ENCODE results near the gene SLC38A5. TPM values are rescaled to one million over a fixed set of nuclear protein-coding genes. Genes with fewer than 3 reads are reported as not detected.

SLC38A5 gene
- total RNA-seq, 1 donor from 2014 or later, result 86.3 TPM

DNA sequence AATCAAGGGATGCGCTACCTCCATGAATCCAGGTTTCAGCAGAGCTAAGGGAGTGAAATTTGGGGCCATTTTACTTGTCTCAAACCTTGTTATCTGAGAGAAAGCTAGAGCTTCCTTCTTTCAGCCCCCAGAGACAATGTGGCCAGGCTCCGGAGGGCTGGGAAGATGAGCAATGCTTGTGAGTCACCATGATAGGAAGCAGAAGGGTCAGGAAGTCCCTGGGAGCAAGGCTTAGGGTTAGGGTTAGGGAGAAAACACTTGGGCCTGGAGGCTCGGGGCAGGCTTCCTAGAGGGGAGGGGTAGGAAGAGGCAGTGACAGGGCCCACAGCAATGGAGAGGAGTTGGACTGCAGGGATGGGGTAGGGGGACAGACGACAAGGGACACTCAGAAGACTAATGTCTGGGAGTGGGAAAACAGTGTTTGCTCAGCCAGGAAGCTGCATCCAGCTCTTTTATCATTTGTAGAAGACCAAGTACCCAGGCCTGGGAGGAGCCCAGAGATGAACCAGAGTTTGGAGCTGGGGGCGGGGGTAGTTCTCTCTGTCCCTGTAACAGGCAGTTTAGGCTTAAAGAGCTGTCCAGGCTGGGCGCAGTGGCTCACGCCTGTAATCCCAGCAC, 22.3 kb upstream of the SLC38A5 start:
- intact Hi-C loops (cut with micrococcal nuclease), result no loop called here

DNA sequence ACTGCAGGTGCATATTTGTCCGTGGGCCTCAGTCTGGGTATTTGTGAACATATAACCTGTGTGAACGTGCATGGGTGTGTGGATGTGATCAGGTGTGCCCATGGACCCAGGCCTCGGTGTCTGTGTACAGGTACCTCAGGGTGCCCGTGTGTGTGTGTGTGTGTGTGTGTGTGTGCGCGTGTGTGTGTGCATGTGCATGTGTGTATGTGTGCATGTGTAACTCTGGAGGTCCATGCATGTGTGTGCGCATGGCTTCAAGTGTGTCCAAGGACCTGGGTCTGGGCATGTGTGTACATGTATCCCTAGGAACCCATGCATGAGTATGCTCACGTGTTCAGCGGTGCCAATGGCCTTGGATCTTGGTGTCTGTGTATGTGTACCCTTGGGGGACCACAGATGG, 21.7 kb upstream of the SLC38A5 start:
- intact Hi-C loops (cut with micrococcal nuclease), result no loop called here

DNA sequence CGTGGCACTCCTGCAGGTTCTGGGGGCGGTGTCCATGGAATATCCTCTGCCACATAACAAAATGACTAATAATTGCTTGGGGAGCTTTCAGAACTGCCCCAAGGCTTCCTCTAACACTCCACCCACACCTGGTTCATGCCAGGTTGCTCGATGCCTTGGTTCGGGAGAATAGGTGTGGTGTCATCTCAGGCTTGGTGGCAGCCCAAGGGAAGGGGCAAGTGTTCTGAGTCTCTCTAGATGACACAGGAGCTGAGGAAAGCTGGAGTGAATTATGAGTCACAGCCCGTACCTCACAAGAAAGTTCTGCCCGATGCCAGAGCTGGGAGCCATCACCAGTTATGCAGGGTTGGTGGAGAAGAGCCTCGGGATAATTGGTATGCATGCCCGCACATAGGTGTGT, 20.6 kb upstream of the SLC38A5 start:
- intact Hi-C loops (cut with micrococcal nuclease), result no loop called here

DNA sequence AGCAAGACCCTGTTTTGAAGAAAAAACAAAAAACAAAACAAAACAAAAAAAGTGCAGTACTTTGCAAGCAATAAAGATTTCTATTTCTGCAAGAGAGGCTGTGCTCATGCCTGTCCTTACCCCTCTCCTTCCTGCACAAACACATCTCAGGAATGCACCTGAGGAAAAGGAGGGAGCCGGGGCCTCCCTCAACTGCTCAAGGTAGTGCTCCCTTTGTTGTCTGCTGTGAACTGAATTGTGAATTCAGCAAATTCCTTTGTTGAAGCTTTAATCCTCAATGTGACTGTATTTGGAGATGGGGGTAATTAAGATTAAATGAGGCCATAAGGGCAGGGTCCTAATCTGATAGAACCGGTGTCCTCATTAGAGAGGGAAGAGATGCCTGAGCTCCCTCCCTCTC, 19.8 kb upstream of the SLC38A5 start:
- intact Hi-C loops (cut with micrococcal nuclease), result no loop called here

DNA sequence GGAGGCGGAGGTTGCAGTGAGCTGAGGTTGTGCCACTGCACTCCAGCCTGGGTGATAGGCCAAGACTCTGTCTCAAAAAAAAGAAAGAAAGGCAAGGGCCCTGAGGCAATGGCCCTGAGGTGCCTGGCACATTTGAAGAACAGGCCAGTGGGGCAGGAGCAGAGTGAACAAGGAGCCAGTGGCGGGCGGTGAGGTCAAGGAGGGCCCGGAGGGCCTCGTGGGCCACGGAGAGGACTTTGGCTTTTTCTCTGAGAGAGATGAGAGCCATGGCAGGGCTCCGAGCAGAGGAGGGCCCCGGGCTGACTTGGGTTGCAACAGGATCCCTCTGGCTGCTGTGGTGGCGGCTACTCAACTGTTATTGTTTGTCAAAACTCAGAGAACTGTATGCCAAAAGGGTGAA, 19.2 kb upstream of the SLC38A5 start:
- intact Hi-C loops (cut with micrococcal nuclease), result no loop called here

DNA sequence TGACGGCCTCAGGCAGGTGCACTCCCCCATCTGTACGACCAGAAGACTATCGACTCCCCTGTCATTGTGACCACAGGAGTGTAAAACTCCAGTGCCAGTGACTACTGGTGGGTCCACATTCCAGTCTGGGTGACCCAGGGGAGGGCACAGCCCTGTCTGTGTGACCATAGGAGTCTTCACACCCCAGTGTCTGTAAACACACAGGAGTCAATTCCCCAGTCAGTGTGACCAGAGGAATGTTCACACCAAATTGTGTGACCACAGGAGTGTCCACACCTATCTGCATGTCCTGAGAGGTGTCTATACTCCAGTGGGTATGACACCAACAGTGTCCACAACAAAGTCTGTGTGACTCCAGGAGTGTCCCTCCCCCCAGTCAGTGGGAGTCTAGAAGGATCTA, 18.0 kb upstream of the SLC38A5 start:
- intact Hi-C loops (cut with micrococcal nuclease), result no loop called here

DNA sequence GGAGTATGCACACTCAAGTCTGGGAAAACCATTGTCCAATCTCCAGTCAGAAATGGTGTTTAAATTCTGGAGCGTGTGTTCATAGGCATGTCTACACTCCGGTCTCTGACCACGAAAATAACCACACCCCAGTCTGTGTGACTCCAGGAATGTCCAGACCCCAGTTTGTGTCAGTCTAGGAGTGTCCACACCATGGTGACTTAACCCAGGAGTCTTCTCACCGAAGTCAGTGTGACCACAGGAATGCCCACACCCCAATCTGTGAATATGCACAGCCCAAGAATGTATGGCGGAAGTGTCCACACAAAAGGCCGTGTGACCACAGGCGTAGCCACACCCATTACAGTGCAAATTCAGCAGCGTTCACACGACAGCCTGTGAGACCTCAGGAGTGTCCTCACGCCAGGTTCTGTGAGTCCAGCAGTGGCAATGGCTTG, 17.3 kb upstream of the SLC38A5 start:
- intact Hi-C loops (cut with micrococcal nuclease), result no loop called here

DNA sequence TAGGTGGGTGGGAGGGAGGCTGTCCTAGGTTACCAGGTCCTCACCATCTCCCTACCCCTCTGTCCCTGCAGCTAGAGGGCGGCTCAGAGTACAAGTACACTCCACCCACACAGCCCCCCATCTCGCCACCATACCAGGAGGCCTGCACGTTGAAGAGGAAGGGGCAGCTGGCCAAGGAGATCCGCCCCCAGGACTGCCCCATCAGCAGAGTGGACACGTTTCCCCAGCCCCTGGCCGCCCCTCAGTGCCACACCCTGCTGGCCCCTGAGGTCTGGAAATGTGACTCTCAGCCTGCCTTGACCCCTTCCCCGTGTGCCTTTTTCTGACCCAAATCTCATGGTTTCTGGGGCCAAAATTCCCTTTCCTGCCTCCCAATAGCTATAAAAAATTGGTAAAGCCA, 12.5 kb upstream of the SLC38A5 start:
- intact Hi-C loops (cut with micrococcal nuclease), result no loop called here

DNA sequence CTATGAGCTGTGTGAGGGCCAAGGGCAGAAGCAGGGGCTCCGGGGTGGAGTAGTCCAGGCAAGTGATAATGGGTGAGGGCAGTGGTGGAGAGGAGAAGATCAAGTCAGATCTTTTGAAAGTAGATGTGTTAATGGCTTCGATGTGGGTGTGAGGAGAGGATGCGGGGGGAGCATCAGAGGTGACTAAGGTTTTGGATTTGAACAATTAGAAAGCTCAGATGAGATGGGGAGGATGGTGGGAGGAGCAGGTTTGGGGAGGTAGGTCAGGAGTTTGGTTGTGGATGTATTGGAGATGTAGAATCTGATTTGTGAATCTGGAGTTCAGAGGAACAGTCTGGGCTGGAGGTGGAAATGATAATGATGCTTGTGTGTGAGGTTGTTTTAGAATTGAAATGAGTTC, 10.5 kb upstream of the SLC38A5 start:
- intact Hi-C loops (cut with micrococcal nuclease), result no loop called here

DNA sequence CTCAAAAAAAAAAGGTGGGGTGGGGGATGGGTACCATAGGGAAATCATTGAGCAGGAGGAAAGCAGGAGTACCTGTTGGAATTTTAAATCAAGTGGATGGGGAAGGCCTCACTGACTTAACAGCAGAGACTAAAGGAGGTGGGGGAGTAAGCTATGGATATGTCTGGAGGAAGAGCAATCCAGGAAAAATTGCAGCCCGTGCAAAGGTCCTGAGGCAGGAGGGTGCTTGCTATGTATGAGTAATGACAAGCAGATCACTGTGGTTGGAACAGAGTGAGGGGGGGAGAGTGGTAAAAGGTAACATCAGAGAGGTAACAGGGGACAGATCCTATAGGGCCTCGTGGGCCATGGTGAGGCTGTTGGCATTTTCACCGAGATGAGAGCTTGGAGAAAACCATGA, 10.1 kb upstream of the SLC38A5 start:
- intact Hi-C loops (cut with micrococcal nuclease), result no loop called here

DNA sequence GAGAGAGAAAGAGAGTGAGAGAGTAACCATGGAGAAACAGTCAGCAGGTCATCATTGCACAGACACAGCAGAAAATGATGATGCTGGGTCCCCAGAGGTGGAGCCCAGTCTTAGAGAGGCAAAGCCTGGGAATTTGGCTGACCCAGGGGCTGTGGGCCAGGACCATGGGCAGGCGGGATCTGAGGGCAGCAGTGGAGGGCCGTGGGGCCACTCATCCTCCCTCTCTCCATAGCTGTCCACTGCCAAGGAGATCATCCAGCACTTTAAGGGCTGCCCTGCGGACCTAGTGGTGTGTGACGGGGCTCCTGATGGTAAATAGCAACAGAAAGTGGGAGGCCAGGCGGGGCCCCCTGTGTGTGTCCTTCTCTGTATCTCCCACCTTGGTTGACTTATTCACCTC, 8.7 kb upstream of the SLC38A5 start:
- intact Hi-C loops (cut with micrococcal nuclease), result loop anchor here (5.0 kb wide), 1 partner anchor 478 kb away; the partner anchor contains the start of gene OTUD5

DNA sequence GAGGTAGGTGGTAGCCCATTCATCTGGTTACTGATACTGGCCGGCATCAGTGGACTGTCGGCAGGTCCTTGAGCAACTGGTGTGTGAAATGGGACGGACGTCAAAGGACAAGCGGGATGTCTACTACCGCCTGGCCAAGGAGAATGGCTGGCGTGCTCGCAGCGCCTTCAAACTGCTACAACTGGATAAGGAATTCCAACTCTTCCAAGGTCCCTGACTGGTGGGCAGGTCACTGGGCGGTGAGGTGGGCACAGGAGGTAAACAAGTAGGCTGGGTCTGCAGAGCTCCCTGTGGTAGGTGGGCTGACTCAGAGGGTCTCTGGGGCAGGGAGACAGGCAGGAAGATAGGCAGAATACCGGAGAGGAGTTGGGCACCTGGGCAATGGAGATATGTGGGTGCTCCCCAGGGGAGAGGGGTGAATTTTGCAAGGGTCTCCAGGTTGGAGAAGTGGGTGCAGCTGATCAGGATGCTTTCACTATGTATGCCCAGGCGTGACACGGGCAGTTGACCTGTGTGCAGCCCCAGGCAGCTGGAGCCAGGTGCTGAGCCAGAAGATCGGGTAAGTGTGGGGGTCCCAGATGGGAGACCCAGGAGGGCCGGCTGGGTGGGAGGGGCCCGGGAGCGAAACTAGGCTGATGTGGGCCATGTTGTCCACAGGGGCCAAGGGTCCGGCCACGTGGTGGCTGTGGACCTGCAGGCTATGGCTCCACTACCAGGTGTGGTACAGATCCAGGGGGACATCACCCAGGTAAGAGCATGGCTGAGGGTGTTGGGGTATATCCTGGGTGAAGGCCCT, 8.1 kb upstream of the SLC38A5 start:
- intact Hi-C loops (cut with micrococcal nuclease), result loop anchor here (5.0 kb wide), 1 partner anchor 479 kb away; the partner anchor contains the start of gene OTUD5

DNA sequence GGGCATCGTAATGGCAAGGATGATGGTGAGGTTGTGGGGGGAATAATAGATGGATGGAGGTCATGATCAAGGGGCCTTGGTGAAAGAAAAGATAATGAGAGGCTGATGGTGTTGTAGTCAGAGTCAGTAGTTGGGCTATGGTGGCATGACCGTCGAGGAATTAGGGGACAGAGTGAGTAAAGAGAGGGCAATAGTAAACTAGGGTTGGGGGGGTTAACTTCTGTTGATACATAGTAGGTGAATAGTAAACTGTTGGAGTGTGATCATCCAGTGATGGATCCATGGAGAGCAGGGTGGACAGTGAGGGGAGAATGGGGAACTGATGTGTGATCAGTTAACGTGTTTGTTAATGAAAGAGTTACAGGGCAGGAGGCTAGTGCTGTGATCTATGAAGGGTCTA, 6.9 kb upstream of the SLC38A5 start:
- intact Hi-C loops (cut with micrococcal nuclease), result loop anchor here (1.0 to 5.0 kb wide), 5 partner anchors 44 to 480 kb away; partner anchors contain the start of genes EBP, OTUD5, TBC1D25 and WDR13

DNA sequence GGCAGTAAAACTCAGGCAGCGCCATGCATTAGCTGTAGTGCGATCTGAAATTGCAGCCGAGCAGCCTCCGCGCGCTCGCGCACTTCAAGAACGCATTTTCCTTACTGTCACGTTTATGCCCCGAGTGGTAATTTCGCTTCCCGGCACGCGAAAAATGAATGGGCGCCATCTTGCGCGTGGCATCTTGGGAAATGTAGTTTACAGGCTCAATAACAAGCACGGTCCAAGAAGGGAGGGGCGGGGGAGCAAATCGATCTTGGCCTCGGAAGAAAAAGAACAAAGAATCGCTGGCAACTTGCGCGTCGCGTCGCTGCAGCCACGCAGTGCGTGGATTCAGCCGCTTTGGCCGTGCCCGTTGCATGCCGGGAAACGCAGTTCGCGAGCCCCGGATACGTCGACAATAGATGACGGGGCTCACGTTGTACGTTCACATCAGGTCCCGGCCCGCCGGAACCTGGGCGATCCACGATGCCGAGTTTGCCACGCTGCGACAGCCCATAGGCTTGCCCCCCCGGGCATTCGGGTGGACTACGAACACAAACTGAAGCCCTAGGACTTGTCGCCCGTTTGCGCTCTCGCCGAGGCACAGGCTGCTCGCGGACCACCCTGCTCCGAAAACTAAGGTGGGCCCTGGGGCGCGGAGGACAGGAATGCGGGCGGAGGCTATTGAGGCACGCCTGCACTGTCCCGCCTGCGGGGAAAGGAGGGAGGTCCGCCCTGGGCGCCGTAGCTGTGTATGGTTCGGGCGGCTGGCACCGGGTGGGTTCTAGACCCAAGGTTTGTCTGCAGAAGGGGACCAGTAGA, 5.9 kb upstream of the SLC38A5 start, which contains the start of gene FTSJ1:
TSS of gene FTSJ1 (plus strand) at position 426 of the 804 bp plus-strand sequence. CDS start 1,849 bp downstream, outside the sequence.
- intact Hi-C loops (cut with micrococcal nuclease), result loop anchor here (1.0 to 5.0 kb wide), 6 partner anchors 45 to 481 kb away; partner anchors contain the start of genes EBP, OTUD5, RBM3 and TBC1D25

DNA sequence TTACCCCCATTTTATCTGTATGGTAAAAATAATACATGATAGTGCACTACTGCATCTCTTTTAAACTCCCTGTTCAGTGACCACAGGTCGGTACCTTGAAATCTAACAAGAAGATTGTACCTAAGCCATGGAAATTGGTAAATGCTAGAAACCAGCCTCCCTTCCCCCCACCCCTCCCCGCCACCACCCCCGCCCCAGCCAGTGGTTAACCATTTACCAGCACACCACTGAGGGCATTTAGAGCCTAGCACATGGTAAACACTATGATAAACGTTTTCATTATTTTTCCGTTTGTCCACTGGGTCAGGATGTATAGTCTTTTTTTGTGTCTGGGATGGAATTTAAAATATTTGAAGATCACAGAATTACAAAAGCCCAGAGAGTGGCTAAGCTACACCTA, 5.2 kb upstream of the SLC38A5 start:
- intact Hi-C loops (cut with micrococcal nuclease), result loop anchor here (1.0 to 5.0 kb wide), 2 partner anchors 99 to 482 kb away; partner anchors contain the start of genes OTUD5 and RBM3

DNA sequence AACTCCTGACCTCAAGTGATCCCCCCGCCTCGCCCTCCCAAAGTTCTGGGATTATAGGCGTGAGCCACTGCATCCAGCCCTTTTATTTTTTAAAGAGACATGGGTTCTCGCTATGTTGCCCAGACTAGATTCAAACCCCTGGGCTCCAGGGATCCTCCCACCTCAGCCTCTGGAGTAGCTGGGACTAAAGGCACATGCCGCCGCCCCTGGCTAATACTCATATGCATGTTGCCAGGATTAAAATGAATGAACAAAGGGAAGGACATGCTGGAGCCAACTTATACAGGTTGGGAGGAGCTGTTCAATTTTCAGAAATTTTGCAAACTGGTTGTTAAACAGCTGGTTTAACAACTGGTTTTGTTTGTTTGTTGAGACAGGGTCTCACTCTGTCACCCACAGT, 4.5 kb upstream of the SLC38A5 start:
- intact Hi-C loops (cut with micrococcal nuclease), result no loop called here

DNA sequence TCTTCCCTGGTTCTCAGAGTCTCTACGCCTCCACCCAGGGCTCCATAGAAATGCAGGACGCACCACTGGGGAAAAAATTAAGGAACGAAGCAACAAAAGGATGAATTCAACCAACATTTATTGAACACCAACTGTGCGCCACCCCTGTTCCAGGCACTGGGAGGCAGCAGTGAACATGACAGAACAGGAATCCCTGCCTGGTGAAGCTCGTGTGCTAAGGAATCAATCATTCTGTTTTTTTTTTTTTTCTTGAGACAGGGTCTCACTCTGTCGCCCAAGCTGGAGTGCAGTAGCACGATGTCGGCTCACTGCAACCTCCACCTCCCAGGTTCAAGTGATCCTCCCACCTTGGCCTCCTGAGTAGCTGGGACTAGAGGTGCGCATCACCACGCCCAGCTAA, 4.1 kb upstream of the SLC38A5 start:
- intact Hi-C loops (cut with micrococcal nuclease), result no loop called here

DNA sequence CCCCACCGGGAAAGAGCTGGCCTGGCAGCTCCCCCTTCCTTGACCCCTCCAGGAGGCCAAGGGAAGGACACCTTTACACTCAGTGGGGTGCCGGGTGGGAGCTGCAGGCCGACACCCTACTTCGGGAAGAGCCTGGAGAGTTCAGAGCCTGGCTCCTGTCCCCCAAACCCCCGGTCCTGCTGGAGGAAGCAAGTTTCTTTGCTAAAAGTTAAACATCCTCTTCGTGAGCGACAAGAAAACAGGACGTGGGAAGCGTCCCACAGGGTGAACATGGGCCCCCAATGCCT, 3.6 kb upstream of the SLC38A5 start:
- intact Hi-C loops (cut with micrococcal nuclease), result no loop called here

DNA sequence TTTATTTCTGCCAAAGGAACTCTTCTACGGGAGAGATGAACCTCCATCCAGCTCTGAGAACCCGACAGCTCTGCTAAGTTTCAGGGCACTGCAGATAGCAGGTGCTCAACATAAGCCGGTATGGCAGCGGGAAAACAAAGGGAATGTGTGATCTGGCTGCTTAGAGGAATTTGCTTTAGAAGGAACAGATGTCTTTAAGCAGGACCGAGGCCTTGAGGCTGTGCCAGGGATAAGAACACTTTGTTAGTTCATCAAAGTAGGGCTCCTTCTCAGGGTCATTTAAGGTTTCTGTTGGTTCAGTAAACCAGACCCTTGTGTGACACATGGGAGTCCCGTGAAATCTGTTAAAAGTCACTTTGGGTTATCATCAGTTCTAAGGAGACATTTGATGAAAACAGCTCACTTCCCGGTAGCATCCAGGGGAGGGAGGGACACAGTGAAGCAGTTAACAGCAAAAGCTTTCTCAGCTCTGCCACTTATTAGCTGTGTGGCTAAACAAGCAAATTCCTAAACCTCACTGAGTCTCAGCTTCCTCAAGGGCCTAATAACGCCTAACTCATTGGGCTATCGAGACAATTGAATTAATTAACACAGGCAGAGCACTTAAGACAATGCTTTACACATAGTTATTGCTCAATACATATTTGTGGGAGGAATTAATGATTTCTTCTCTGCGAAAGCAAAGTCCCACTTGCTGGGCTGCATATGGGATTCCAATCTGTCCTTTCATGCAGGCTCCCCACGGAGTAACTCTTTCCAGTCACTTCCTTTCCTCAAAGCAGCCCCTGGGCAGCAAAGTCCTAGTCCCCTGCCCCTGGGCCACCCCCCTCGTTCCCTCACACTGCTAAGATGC, 3.0 kb upstream of the SLC38A5 start:
- intact Hi-C loops (cut with micrococcal nuclease), result no loop called here

DNA sequence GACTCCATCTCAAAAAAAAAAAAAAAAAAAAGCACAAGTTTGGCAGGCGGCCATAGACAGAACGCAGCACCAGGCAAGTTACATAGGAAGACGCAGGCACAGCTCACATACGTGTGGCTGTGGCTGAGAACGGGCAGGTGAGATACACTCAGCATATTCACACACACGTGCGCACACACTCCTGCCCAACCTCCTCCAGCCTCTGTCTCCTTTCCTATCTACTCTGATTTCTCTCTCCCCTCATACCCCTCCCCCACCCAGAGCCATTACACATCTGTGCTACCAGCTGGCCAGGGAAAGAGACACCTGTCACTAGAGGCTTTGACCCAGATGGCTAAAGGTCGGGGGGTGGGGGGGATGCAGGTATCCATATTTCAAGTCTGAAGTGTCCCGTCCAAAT, 2.2 kb upstream of the SLC38A5 start:
- intact Hi-C loops (cut with micrococcal nuclease), result no loop called here

DNA sequence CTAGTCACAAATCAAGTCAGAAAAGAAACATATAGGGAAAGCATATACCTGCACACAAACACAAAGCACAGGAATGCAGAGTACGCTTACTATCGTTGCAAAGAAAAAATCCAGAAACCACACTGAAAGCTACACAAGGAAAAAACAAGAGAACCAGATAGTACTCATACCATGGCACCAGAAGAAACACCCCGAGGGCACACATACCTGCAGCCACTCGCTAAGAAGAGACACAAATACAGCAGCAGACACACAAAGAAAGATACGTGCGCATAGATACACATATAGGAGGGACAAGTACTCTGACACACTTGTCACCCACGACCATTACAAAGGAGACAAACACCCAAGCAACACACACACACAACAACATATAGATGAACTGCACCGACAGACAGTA, 1.4 kb upstream of the SLC38A5 start:
- intact Hi-C loops (cut with micrococcal nuclease), result no loop called here

Data from T-helper 2 cell treated with Interferon-gamma antibody and Interleukin-4, amounts not matched to agents 100 ng/mL and 5 ng/mL, for 36 hours (primary cell).